ENCODE data around the gene MAGI3.

DNA sequence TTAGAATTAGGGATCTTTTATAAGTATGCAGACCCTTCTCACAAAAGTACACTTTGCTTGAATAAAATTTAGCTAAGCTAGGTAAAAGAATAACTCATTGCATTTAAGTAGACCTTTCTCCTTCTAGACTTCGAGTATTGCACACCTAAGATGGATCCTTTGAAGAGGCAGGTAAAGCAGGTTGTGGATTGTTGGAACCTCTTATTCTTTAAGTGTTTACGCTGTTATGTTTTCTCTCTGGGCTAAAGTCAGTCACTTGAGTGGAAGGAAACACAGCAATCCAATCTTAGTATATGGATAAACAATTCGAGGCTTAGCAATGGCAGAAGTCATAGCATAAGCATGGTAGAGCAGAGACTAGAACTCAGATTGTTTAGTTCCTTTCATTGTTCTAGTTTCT lies 11.4 kb downstream of the MAGI3 start:
- TF ChIP-seq, protein P1, sequence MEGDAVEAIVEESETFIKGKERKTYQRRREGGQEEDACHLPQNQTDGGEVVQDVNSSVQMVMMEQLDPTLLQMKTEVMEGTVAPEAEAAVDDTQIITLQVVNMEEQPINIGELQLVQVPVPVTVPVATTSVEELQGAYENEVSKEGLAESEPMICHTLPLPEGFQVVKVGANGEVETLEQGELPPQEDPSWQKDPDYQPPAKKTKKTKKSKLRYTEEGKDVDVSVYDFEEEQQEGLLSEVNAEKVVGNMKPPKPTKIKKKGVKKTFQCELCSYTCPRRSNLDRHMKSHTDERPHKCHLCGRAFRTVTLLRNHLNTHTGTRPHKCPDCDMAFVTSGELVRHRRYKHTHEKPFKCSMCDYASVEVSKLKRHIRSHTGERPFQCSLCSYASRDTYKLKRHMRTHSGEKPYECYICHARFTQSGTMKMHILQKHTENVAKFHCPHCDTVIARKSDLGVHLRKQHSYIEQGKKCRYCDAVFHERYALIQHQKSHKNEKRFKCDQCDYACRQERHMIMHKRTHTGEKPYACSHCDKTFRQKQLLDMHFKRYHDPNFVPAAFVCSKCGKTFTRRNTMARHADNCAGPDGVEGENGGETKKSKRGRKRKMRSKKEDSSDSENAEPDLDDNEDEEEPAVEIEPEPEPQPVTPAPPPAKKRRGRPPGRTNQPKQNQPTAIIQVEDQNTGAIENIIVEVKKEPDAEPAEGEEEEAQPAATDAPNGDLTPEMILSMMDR (conservative IDR thresholded peaks at IDR 0.05 in 1 of 2, IDR thresholded peaks at IDR 0.05 in 1 of 2; ENCODE audit: low read depth in 1 of 2, low read length in 2 of 2) = no peak
- no peak for TF ChIP-seq EZH2 (IDR thresholded peaks at IDR 0.05; ENCODE audit: low read length, missing control alignments)
